HG03575 (cell line): Measurements from ENCODE around the gene MNDA.
A peak's percentile ranks its signal among the peaks of the same experiment; 100 is the strongest.

Experiments used
- ATAC-seq: cut with Tn5 transposase; IDR thresholded peaks from one replicate; pipeline ENCODE4 v1.9.1; 2021; ENCODE audit not compliant: unreplicated experiment, insufficient number of reproducible peaks, low FRiP score; ENCODE audit errors: extremely low read depth

The MNDA gene

GRCh38 chr1:158830904-158831507, at the start of gene MNDA:
TSS of gene MNDA (plus strand) at chr1:158831351. CDS start at chr1:158842154, 10,803 bp downstream.
- peak; percentile 81 for ATAC-seq

GRCh38 chr1:158793604-158794003, 37.5 kb upstream of the MNDA start:
- ATAC-seq: no peak

GRCh38 chr1:158794247-158794646, 36.9 kb upstream of the MNDA start:
- ATAC-seq: no peak

GRCh38 chr1:158798531-158798930, 32.6 kb upstream of the MNDA start:
- no peak for ATAC-seq

GRCh38 chr1:158799689-158800088, 31.5 kb upstream of the MNDA start:
- no peak for ATAC-seq

GRCh38 chr1:158800526-158800925, 30.6 kb upstream of the MNDA start:
- no peak for ATAC-seq

GRCh38 chr1:158801396-158801795, 29.8 kb upstream of the MNDA start:
- no peak for ATAC-seq

- no peak for ATAC-seq
Measured at GRCh38 chr1:158803678-158804077, 27.5 kb upstream of the MNDA start.

- no peak for ATAC-seq
Measured at GRCh38 chr1:158806916-158807536, 24.1 kb upstream of the MNDA start.

- no peak for ATAC-seq
Measured at GRCh38 chr1:158809256-158809655, 21.9 kb upstream of the MNDA start.

GRCh38 chr1:158809862-158810261, 21.3 kb upstream of the MNDA start:
- no peak for ATAC-seq

- ATAC-seq: no peak
Measured at GRCh38 chr1:158810311-158810710, 20.8 kb upstream of the MNDA start.

GRCh38 chr1:158812336-158812735, 18.8 kb upstream of the MNDA start:
- no peak for ATAC-seq

- no peak for ATAC-seq
Measured at GRCh38 chr1:158813164-158813563, 18.0 kb upstream of the MNDA start.

GRCh38 chr1:158814970-158815369, 16.2 kb upstream of the MNDA start:
- no peak for ATAC-seq

GRCh38 chr1:158818560-158818959, 12.6 kb upstream of the MNDA start:
- no peak for ATAC-seq

- ATAC-seq: no peak
Measured at GRCh38 chr1:158818975-158819431, 12.1 kb upstream of the MNDA start.

- peak; percentile 93 for ATAC-seq
Measured at GRCh38 chr1:158819461-158820443, 11.4 kb upstream of the MNDA start.

- no peak for ATAC-seq
Measured at GRCh38 chr1:158821723-158822122, 9.4 kb upstream of the MNDA start.
